HG03442 (cell line): ENCODE results near the gene FGR.

ENCODE experiments used
- ATAC-seq: cut with Tn5 transposase; IDR thresholded peaks from one replicate; pipeline ENCODE4 v1.9.1; 2021; ENCODE audit warnings: mild to moderate bottlenecking, moderate library complexity; ENCODE audit not compliant: unreplicated experiment

Gene FGR

DNA sequence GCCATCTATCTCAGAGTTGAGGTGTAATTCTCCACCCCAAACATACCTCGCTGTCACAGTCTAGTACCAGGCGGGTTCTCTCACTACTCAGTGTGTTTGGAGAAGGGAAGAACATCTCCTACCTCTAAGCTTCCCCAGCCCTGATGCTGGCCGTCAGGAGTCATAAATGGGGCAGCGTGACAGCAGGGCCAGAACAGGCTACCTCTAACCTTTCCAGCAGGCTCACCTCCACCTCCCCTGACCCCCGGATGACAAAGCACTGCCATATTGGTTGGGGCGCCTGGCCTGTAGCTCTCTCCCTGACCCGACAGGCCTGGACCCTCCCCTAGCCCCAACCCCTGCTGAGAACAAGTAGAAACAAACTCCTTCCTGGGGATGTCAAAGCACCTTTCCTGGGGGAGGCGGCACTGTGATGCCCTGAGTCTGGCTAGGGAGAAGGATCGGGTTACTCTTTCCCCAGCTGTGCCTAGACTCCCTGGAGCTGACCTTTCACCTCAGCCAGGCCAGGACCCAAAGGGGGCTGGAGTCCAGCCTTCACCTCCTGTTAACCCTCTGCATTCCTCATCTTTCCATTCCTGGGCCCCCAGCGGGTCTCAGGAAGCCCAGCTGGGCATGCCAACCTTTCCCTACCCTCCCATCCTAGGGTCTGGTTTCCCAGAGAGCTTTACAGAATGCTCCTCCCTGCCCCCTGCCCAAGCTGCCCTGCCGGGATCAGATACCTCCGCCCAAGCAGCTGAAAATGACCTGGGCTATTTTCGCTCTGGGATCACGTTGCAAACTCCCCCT lies 65.3 kb downstream of the FGR start:
- ATAC-seq: no peak

DNA sequence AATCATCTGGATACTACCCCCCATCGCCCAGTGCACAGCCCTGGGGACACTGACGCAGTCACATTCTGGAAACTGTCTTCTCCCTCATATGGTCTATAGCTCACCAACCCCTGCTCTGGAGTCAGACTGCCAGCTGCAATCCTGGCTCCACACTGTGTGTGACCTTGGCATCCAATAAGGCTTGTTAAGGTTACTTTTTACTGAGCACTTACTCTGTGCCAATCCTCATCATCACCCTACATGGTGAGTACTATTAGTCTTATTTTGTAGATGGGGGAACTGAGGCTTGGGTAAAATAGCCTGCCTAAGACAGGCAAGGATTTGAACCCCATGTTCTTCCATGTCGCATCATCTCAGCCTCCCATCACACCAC lies 65.9 kb downstream of the FGR start:
- no peak for ATAC-seq

DNA sequence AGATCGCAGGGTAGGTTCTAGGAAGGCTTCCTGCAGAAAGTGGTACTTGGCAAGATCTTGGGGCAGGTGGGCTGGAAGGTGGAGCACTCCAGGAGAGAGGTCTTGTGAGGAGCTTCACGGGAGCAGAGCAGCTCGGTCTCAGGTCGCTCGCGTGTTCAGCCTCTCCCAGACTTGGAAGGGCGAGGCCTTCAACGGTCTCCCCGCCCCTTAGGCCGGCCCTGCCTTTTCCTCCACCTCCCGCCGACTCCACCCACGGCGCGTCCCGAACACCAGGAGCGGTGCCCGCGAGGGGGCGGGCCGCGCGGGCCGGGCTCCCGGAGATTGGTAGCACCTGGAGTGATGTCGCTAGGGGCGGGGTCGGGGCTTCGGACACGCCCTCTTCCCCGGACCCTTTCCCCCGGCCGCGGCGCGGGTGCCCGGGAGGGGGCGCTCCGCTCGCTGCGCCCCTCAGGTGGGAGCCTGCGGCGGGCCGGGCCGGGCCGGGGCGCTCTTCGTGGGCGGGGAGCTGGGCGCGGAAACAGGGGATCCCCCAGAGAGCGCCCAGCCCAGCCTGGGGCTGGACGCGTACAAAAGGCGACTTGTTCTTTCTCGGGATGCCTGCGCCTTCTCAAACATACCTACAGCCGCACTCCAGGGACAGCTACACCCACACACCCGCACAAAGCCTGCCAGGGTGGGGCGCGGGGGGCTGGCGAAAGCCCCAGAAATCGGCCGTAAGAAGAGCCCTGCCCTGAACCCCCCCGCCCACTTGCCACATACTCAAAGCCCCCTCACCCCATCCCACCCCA lies 66.5 kb downstream of the FGR start:
- peak; percentile 83 for ATAC-seq

DNA sequence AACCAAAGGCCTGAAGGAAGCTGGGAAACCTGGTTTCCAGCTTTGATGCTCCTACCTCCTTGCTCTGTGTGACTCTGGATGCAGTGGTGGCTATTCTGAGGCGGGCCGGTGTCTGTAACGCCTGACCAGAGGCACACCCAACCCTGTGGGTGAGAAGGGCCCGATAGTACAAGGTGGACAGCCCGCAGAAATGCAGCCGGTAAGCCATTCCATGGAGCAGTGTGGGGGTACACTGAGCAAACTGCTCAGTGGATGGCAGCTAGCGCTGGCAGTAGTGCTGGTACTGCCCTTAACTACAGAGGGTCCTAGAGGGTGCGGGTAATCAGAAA lies 67.0 kb downstream of the FGR start:
- no peak for ATAC-seq

DNA sequence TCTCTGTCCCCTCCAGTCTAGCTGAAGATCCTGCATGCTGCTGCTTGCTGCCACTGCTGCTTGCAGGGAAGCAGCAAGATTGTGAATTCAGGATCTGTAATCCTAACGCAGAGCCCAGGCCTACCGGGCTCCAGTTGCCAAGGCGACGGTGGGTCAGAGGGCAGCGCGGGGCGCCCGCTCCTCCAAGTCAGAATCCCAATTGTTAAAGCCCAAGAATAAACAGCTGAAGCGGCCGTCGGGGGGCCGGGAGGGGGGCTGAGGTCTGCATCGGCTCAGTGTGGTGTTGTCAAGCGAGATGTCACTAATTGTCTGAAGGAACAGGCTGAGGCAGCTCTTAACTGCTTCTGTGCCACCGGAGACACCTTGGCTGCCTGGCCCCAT lies 67.8 kb downstream of the FGR start:
- ATAC-seq: no peak

DNA sequence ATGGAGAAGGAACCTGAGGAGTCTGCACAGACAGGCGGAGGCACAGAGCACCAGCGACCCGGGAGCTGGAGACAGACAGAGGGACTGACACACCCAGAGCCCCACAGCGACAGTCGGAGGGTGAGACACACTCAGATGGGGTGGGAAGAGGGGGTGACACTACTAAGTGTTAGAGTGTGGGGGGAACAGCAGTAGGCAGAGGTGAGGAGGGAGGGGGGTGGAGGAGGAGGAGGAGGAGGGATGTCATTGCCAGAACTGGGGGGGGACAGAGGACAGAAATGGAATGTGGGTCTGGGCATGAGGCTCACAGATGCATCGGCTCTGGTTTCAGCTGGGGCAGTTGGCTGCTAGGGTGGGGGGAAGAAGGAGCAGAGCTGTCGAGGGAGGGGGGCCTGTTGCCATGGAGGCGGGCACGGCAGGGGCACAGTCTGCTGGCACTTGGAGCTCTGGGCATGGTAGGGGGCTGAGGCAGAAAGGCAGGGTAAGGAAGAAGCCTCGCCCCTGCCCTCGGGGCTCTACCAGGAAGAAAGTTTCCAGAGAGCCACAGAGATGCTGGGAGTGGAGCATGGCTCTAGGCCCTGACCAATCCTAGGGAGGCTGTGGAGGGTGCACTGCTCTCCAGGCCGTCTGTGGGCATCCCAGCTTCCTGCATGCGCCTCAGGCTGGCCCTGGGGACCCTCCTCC lies 68.4 kb downstream of the FGR start:
- ATAC-seq: no peak

DNA sequence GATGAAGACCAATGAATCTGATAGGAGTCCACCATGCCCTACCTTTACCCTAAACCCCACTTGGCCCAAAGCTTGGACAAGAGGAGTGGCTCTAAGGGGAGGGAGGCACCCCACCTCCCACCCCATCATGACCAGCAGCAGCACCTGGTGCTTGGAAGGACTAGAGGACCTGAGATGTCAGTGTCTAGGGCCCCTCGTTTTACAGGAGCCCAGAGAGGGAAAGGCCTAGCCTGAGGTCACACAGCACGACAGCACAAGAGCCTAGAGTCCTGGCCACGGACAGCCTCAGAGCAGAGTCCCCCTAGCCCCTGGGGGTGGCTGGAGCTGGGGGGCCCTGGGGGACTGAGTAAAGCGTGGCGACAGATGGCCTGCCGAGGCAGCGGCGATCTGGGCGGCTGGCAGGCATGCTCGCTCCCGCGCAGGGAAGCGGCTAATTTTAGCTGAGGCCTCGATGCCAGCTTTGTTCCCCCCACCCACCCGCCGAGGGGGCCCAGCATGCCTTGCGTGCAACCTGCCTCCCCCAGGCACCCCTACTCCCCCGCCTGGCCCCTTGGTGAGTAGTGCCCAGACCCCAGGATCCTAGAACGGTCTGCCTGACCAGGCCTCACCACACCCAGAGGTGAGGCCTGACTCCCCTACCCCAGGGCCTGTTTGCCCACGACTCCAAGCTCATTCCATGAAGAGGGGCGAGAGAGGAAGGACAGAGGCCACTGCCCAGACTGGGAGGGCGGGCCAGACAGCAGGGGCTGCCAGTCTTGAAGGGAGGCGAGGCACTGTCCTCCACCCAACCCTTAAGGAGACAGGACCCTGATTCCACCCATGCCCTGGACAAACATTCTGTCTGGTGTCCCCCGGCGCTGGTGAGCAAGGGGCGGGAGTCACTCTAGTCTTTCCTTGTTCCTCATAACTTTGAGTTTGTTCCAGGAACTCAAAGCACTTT lies 70.0 kb downstream of the FGR start:
- ATAC-seq: no peak

DNA sequence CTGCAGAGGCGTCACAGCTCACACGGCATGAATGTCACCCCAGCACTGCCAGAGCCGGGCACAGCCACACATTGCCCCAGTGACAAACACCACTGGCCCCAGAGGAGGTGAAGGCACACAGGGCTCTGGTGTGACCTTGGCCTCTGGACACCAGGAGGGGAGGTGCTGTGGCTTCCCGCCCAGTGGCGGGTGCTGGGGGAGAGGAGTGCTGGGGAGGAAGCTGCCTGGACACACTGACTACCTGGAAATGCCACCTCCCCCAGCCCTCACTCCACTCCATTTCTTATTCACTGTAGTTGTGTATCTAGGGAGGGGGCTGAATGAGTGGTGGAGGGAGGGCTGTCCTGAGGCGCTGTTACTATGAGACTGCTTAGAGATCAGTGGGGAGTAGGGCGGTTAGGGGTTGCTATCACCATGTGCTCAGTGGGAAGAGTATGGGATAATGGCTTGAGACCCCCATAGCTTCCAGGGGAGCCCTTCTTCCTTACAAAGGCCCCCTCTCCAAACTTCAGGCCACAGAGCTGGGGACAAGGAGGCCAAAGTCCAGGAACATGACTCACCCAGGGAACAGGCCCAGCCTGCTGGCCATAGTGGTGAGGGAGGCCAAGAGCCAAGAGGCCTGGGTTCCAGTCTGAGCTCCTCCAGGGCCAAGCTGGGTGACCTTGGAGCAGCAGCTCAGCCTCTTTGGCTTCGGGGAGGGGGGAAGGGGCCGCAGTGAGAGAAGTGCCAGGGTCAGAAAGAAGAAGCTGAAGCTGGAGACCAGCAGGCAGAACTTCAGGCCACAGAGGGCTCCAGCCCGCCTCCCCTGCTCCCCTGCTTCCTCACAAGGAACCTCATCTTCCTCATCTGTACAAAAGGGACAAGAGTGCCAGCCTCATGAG lies 71.2 kb downstream of the FGR start:
- no peak for ATAC-seq

DNA sequence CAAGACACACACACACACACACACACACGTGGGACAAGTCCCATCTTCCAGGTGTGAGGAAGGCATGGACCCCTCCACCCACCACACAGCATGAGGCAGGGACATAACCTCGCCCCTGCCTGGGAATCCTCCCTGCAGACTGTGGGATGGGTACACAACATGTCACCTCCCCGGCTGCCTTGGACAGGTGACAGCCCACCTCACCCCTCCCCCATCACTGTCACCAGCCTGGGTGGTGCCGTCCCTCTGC lies 71.7 kb downstream of the FGR start:
- ATAC-seq: no peak

DNA sequence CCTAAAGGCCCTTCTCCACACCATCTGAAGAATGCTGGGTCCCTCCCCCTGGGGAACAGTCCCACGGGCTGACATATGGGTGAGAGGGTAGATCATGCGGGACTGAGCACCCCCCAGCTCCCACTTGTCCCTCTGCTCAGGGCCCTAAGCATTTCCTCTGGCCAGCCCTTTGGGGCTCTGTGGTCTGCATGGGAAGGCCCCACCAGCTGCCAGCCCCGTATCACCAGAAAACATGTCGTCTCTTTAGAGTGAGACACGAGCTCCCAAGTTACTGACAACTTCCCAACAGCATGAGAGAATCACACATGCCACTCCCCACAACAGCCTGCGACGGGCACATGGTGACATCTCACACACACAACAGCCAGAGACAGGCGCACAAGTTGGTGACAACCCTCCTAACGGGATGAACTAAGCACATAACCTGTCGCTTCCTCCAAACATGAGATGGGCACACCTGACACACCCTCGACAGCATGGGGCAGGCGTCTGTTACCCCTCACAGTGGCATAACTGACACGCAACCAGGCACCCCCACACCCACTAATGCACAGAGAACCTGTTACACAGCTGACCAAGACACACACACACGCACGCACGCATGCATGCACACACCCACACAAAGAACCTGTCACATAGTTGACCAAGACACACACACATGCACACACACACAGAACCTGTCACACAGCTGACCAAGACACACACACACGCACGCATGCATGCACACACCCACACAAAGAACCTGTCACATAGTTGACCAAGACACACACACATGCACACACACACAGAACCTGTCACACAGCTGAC lies 72.2 kb downstream of the FGR start:
- ATAC-seq: no peak
